WTC11 (cell line): Measurements from ENCODE around the gene EIF2AK2. TPM values are rescaled to one million over a fixed set of nuclear protein-coding genes. Genes with fewer than 3 reads are reported as not detected.

Experiments used
- ATAC-seq: fragments of 200-7000 bp; cut with Tn5 transposase; 2 replicates; pipeline ENCODE4 v1.10.0; 2021; ENCODE audit warnings: mild to moderate bottlenecking, moderate library complexity
- CTCF ChIA-PET: fragments of 300-600 bp; sonication (Branson Sonifier 250); formaldehyde crosslinking; loops from one replicate; lab custom pipeline; 2021; ENCODE audit warnings: antibody characterized with exemption; lab: Charles Lee
- POLR2A ChIA-PET: fragments of 350-600 bp; sonication (Branson Sonifier 250); formaldehyde crosslinking; loops from one replicate; lab custom pipeline; 2021; ENCODE audit warnings: antibody characterized with exemption; lab: Charles Lee
- DNase-seq: peaks from one replicate; pipeline ENCODE4 v3.0.0; 2021; ENCODE audit warnings: low spot score
- H3K27ac Mint-ChIP-seq: 2 replicates; pipeline ENCODE4 v1.8.0; 2021; ENCODE audit warnings: mixed read lengths
- H3K27me3 Mint-ChIP-seq: 2 replicates; pipeline ENCODE4 v1.8.0; 2021; ENCODE audit warnings: low read depth, mild to moderate bottlenecking, moderate library complexity, mixed read lengths
- H3K36me3 Mint-ChIP-seq: 2 replicates; pipeline ENCODE4 v1.8.0; 2021; ENCODE audit warnings: mixed read lengths
- H3K4me1 Mint-ChIP-seq: 2 replicates; pipeline ENCODE4 v1.8.0; 2022; ENCODE audit warnings: mixed read lengths
- H3K4me3 Mint-ChIP-seq: 2 replicates; pipeline ENCODE4 v1.8.0; 2021; ENCODE audit warnings: mild to moderate bottlenecking, moderate library complexity, mixed read lengths
- H3K9me3 Mint-ChIP-seq: 2 replicates; pipeline ENCODE4 v1.8.0; 2021; ENCODE audit warnings: mixed read lengths
- ATF2 ChIP-seq: sonication (generic); formaldehyde crosslinking; IDR thresholded peaks from 2 replicates; pipeline ENCODE4 v1.8.1; 2022; ENCODE audit warnings: low read depth, missing genetic modification reagents, borderline replicate concordance
- CREM ChIP-seq: sonication (generic); formaldehyde crosslinking; IDR thresholded peaks from 2 replicates; pipeline ENCODE4 v1.8.1; 2022; ENCODE audit warnings: mild to moderate bottlenecking, missing genetic modification reagents, moderate library complexity
- ETV6 ChIP-seq: sonication (generic); formaldehyde crosslinking; IDR thresholded peaks from 2 replicates; pipeline ENCODE4 v1.8.1; 2022; ENCODE audit warnings: mild to moderate bottlenecking, missing genetic modification reagents
- KAT7 ChIP-seq: sonication (generic); formaldehyde crosslinking; IDR thresholded peaks from 2 replicates; pipeline ENCODE4 v1.8.1; 2023; ENCODE audit warnings: missing genetic modification reagents, mild to moderate bottlenecking, borderline replicate concordance
- MAX ChIP-seq: sonication (generic); formaldehyde crosslinking; IDR thresholded peaks from 2 replicates; pipeline ENCODE4 v1.8.0; 2022; ENCODE audit warnings: mild to moderate bottlenecking, missing genetic modification reagents
- MYBL2 ChIP-seq: sonication (generic); formaldehyde crosslinking; IDR thresholded peaks from 2 replicates; pipeline ENCODE4 v1.8.1; 2023; ENCODE audit warnings: mild to moderate bottlenecking, moderate library complexity, missing genetic modification reagents
- NFYB ChIP-seq: sonication (generic); formaldehyde crosslinking; conservative IDR thresholded peaks from 2 replicates; pipeline ENCODE4 v1.8.0; 2022; ENCODE audit warnings: low read depth, missing genetic modification reagents
- NR2C2 ChIP-seq: sonication (generic); formaldehyde crosslinking; IDR thresholded peaks from 2 replicates; pipeline ENCODE4 v1.8.0; 2022; ENCODE audit warnings: mild to moderate bottlenecking, missing genetic modification reagents
- NR3C1 ChIP-seq: sonication (generic); formaldehyde crosslinking; conservative IDR thresholded peaks from 2 replicates; pipeline ENCODE4 v1.8.1; 2023; ENCODE audit warnings: low read depth, mild to moderate bottlenecking, missing genetic modification reagents
- SMAD4 ChIP-seq: sonication (generic); formaldehyde crosslinking; IDR thresholded peaks from 2 replicates; pipeline ENCODE4 v1.8.0; 2022; ENCODE audit warnings: mild to moderate bottlenecking, missing genetic modification reagents
- SOX15 ChIP-seq: fragments of 250-450 bp; sonication (Bioruptor Pico); IDR thresholded peaks from 2 replicates; pipeline ENCODE4 v1.9.0; 2021; ENCODE audit warnings: mild to moderate bottlenecking
- TEAD1 ChIP-seq: sonication (generic); formaldehyde crosslinking; IDR thresholded peaks from 2 replicates; pipeline ENCODE4 v1.8.0; 2022; ENCODE audit warnings: mild to moderate bottlenecking, missing genetic modification reagents
- USF2 ChIP-seq: sonication (generic); formaldehyde crosslinking; IDR thresholded peaks from 2 replicates; pipeline ENCODE4 v1.8.1; 2023; ENCODE audit warnings: mild to moderate bottlenecking, missing genetic modification reagents, moderate library complexity
- ZBTB21 ChIP-seq: sonication (generic); formaldehyde crosslinking; IDR thresholded peaks from 2 replicates; pipeline ENCODE4 v1.8.1; 2023; ENCODE audit warnings: mild to moderate bottlenecking, missing genetic modification reagents, borderline replicate concordance
- ZNF121 ChIP-seq: sonication (generic); formaldehyde crosslinking; IDR thresholded peaks from 2 replicates; pipeline ENCODE4 v1.8.0; 2023; ENCODE audit warnings: missing genetic modification reagents
- total RNA-seq: library from RNA; stranded (reverse); gene quantifications from 3 replicates; pipeline ENCODE4 v1.2.3, GENCODE V29; 2021
- TF ChIP-seq, protein P1 (sequence below): sonication (generic); formaldehyde crosslinking; conservative IDR thresholded peaks from 2 replicates; pipeline ENCODE4 v1.8.1; 2022; ENCODE audit warnings: mild to moderate bottlenecking, missing genetic modification reagents
- TF ChIP-seq, protein P2 (sequence below): fragments of 200-600 bp; IDR thresholded peaks from 2 replicates; pipeline ENCODE4 v1.8.0; 2022; ENCODE audit warnings: antibody characterized with exemption
- TF ChIP-seq, protein P3 (sequence below): fragments of 250-450 bp; sonication (Bioruptor Pico); IDR thresholded peaks from 2 replicates; pipeline ENCODE4 v1.9.0; 2021; ENCODE audit warnings: mild to moderate bottlenecking
- TF ChIP-seq, protein P4 (sequence below): fragments of 250-450 bp; sonication (Bioruptor Pico); IDR thresholded peaks from 2 replicates; pipeline ENCODE4 v1.9.0; 2021; ENCODE audit warnings: mild to moderate bottlenecking
- TF ChIP-seq, protein P5 (sequence below): sonication (generic); formaldehyde crosslinking; IDR thresholded peaks from 2 replicates; pipeline ENCODE4 v1.8.1; 2022; ENCODE audit warnings: mild to moderate bottlenecking, moderate library complexity, missing genetic modification reagents

The EIF2AK2 gene
- total RNA-seq, 1 experiment from 2014 or later: 34.2 TPM

DNA sequence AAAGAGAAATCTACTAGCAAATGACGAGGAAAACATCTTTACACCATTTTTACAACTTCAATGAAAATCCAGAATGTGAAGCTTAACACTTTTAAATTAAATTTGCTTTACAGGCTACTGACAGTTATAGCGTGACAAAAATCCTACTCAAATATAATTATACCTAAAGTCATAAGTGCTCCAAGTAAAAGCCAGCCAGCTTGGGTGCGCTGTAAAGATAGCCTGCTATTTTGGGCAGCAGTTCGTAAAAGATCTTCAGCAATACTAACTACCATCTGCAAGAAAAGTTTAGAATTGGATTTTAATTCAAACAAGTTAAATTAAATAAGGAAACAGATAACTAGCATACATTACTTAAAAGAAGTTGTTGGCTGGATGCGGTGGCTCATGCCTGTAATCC is 95.0 kb downstream of the EIF2AK2 start:
- ATAC-seq: no peak
- Mint-ChIP-seq H3K4me3 (no peak overlapping the region), H3K27me3 (no peaks in the 10 kb centered on the region), H3K4me1 (no peaks in the 10 kb centered on the region), H3K36me3 (peaks cover 8% of the 10 kb centered on the region), H3K9me3 (no peaks in the 10 kb centered on the region), H3K27ac (no peak overlapping the region; the same call in 1 of the 2 replicates)
- DNase-seq: no peak
- TF ChIP-seq NR2C2 (CRISPR knock-in tag) (no peak), MAX (CRISPR knock-in tag) (no peak), NFYB (CRISPR knock-in tag) (no peak), ATF2 (CRISPR knock-in tag) (no peak), SMAD4 (CRISPR knock-in tag) (no peak), MYBL2 (no peak), ZNF121 (CRISPR knock-in tag) (no peak), USF2 (CRISPR knock-in tag) (no peak), CREM (CRISPR knock-in tag) (no peak), SOX15 (CRISPR knock-in tag) (no peak), KAT7 (no peak), NR3C1 (CRISPR knock-in tag) (no peak), ETV6 (CRISPR knock-in tag) (no peak), ZBTB21 (CRISPR knock-in tag) (no peak), TEAD1 (CRISPR knock-in tag) (no peak)
- TF ChIP-seq, protein P1, sequence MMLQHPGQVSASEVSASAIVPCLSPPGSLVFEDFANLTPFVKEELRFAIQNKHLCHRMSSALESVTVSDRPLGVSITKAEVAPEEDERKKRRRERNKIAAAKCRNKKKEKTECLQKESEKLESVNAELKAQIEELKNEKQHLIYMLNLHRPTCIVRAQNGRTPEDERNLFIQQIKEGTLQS (CRISPR knock-in tag): no peak
- TF ChIP-seq, protein P2, sequence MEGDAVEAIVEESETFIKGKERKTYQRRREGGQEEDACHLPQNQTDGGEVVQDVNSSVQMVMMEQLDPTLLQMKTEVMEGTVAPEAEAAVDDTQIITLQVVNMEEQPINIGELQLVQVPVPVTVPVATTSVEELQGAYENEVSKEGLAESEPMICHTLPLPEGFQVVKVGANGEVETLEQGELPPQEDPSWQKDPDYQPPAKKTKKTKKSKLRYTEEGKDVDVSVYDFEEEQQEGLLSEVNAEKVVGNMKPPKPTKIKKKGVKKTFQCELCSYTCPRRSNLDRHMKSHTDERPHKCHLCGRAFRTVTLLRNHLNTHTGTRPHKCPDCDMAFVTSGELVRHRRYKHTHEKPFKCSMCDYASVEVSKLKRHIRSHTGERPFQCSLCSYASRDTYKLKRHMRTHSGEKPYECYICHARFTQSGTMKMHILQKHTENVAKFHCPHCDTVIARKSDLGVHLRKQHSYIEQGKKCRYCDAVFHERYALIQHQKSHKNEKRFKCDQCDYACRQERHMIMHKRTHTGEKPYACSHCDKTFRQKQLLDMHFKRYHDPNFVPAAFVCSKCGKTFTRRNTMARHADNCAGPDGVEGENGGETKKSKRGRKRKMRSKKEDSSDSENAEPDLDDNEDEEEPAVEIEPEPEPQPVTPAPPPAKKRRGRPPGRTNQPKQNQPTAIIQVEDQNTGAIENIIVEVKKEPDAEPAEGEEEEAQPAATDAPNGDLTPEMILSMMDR: no peak
- TF ChIP-seq, protein P3, sequence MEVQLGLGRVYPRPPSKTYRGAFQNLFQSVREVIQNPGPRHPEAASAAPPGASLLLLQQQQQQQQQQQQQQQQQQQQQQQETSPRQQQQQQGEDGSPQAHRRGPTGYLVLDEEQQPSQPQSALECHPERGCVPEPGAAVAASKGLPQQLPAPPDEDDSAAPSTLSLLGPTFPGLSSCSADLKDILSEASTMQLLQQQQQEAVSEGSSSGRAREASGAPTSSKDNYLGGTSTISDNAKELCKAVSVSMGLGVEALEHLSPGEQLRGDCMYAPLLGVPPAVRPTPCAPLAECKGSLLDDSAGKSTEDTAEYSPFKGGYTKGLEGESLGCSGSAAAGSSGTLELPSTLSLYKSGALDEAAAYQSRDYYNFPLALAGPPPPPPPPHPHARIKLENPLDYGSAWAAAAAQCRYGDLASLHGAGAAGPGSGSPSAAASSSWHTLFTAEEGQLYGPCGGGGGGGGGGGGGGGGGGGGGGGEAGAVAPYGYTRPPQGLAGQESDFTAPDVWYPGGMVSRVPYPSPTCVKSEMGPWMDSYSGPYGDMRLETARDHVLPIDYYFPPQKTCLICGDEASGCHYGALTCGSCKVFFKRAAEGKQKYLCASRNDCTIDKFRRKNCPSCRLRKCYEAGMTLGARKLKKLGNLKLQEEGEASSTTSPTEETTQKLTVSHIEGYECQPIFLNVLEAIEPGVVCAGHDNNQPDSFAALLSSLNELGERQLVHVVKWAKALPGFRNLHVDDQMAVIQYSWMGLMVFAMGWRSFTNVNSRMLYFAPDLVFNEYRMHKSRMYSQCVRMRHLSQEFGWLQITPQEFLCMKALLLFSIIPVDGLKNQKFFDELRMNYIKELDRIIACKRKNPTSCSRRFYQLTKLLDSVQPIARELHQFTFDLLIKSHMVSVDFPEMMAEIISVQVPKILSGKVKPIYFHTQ (CRISPR knock-in tag): no peak
- TF ChIP-seq, protein P4, sequence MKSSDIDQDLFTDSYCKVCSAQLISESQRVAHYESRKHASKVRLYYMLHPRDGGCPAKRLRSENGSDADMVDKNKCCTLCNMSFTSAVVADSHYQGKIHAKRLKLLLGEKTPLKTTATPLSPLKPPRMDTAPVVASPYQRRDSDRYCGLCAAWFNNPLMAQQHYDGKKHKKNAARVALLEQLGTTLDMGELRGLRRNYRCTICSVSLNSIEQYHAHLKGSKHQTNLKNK: no peak
- TF ChIP-seq, protein P5, sequence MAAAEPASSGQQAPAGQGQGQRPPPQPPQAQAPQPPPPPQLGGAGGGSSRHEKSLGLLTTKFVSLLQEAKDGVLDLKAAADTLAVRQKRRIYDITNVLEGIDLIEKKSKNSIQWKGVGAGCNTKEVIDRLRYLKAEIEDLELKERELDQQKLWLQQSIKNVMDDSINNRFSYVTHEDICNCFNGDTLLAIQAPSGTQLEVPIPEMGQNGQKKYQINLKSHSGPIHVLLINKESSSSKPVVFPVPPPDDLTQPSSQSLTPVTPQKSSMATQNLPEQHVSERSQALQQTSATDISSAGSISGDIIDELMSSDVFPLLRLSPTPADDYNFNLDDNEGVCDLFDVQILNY: no peak
- POLR2A ChIA-PET: no interaction called here
- CTCF ChIA-PET: no interaction called here
